HT-29 (cell line): ENCODE measurements around the gene ASB13. TPM values are rescaled to one million over a fixed set of nuclear protein-coding genes. Genes with fewer than 3 reads are reported as not detected.
A peak's percentile ranks its signal among the peaks of the same experiment; 100 is the strongest.

Source experiments
- DNase-seq: peaks from one replicate; pipeline ENCODE4 v3.0.0-alpha.2; 2015; ENCODE audit warnings: low spot score
- total RNA-seq: library from RNA; depleted of rRNA; stranded (reverse); fragments of >200 nt; shearing (Covaris generic); gene quantifications from 2 replicates; pipeline ENCODE4 v1.2.3, GENCODE V29; 2014; rRNA removed

The ASB13 gene, protein sequence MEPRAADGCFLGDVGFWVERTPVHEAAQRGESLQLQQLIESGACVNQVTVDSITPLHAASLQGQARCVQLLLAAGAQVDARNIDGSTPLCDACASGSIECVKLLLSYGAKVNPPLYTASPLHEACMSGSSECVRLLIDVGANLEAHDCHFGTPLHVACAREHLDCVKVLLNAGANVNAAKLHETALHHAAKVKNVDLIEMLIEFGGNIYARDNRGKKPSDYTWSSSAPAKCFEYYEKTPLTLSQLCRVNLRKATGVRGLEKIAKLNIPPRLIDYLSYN
- total RNA-seq: 32.6 and 34.7 TPM in 2 replicates

DNA sequence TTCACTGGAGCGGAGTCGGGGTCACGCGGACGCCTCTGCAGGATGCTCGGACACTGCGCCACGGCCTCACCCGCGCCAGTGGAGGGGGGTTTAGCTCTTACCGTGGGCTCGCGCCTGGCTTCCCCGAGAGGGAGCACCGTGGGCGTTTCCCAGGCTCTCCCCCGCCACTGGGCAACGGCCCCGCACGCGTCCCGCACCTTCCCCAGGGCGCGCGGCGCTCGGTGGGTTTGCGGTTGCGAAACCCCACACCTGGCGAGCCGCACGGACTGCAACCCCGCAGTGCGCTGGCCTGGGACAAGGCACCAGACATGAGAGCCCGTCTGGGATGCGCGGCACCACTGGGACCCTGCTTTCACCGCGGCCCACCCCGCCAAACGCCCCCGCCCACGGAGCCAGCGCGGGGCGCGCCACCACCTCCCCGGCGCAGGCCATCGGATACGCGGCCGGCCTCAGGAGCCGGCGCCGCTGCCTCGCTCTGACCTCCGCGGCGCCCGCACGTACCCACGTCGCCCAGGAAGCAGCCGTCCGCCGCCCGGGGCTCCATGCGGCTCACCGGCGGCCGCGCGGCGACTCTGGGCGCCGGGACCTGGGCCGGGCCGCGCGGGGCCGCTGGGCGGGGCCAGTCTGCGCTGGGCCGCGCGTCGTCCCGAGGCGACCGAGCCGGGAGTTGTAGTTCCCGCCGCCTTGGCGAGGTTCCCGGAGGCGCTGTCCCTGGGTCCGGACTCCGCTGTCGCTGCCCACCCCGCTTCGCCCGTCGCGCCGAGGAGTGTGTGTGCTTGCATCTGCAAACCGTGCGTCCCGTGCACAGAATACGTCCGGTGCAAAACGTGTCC is at the start of gene ASB13:
ASB13 (minus strand) TSS at position 588 of the 833 bp plus-strand sequence; CDS start at position 544, 44 bp downstream.
- DNase-seq: peak; percentile 76

DNA sequence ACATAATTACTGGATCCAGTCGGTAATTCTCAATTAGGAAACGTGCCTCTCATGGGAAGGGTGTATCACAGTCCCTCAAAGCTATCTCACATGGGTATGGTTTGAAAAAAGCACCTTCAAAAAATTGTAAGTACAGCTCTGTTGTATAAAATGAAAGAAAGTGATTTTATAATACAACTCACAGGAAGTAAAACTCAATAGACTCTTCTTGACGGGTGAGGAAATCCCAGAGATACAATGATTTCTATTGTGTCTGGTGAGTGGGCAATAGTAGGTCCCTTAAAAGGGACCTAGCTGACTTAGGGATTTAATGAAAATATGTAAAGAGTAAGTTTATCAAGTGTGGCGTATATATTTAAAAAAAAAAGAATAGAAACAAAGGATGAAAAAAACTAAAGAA is 45.2 kb upstream of the ASB13 start:
- DNase-seq: no peak

DNA sequence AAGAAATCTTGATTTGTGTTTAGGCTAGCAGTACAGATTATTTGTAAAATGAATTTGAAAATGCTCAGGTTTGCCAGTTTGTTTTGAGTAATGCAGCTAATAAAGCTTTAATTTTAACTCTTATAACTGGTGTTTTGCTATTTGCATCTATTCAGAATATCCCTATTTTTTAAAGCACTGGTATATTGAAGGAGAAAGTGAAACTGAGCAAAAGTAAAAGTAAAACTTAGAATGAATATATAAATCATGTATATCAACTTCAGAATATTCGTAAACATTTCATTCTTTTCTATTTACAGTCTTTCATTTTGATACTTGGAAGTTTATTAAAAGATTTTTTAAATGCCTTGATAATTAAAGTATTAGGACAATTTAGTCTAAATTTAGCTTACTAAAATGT is 44.5 kb upstream of the ASB13 start:
- no peak for DNase-seq

DNA sequence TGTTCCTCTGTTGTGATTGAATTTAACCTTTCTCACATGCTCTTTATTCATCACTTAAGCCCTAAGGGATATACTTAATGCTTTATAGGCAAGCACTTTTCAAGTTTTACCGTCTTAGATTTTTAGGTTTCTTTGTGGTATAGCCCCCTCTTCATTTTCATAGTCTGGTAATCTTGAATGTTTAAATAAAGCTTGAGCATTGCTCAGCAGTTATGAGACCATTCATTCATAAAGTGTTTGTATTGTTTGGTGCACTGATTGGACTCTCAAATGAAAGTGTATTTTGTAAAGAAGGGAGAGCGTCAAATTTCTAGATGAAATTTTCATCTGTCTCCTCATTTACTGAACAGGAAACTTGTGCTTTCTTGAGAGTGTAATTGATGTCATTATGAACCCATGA is 43.5 kb upstream of the ASB13 start:
- DNase-seq: no peak

DNA sequence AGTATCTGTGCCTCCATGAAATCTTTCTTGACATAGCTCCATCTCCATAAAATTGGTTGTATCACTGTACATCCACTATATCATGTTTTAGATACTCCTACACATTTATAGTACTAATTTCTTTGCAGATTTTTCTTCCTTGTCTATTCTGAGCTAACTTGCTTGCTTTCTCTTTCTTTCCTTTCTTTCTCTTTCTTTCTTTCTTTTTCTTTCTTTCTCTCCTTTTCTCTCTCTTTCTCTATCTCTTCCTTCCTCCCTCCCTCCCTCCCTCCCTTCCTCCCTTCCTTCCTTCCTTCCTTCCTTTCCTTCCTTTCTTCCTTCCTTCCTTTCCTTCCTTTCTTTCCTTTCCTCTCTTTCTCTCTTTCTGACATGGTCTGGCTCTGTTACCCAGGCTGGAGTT is 42.0 kb upstream of the ASB13 start:
- no peak for DNase-seq

DNA sequence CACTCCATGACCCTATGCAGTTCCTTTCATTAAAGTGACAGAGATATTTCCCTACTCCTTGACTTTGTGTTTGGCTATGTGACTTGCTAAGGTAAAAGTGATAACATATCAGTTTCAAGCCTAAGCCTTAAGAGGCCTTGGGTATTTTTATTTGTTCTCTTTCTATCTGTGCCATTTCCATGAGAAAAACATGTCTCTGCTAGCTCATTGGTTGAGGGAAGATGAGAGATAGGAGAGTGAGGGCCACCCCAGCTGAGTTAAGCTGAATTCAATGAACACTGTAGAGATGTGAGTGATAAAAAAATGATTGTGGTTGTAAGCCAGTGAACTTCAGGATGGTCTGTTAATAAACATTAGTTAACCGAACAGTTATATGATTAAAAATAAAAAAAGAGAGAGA is 31.7 kb upstream of the ASB13 start:
- no peak for DNase-seq

DNA sequence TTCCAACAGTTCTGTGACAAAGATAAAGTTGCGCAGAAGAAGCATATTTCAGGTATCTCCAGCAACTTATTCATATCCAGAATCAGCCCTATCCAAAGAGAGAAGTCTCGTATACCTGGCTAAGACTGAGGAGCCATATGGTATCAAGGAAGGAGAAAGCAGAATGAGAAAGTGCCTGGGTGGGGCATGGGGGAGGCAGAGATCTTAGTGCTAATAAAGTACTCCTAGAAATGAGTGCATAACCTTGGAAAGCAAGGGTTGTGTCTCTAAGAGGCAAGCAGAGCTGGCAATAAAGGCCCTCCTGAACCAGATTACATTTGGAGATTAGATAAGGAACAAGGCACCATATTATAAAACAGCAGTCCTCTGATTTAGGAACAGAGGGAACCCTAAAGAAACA is 30.9 kb upstream of the ASB13 start:
- DNase-seq: no peak

DNA sequence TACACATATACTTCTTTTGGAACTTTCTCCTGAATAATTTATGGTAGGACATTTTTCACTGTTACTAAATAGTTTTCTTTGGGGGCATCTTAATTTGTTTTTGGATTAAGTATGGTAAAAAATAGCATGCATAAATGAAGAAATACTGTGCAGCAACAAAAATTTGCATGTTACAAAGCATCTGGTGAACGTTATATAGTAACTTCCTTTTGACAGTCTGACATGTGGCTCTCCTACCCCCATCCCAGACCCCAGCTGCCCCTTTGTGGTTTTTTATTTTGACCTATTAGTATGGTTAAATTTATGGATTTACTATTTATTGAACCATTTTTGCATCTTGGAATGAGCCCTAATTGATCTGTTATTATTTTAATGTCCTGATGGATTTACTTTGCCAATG is 28.2 kb upstream of the ASB13 start:
- no peak for DNase-seq

DNA sequence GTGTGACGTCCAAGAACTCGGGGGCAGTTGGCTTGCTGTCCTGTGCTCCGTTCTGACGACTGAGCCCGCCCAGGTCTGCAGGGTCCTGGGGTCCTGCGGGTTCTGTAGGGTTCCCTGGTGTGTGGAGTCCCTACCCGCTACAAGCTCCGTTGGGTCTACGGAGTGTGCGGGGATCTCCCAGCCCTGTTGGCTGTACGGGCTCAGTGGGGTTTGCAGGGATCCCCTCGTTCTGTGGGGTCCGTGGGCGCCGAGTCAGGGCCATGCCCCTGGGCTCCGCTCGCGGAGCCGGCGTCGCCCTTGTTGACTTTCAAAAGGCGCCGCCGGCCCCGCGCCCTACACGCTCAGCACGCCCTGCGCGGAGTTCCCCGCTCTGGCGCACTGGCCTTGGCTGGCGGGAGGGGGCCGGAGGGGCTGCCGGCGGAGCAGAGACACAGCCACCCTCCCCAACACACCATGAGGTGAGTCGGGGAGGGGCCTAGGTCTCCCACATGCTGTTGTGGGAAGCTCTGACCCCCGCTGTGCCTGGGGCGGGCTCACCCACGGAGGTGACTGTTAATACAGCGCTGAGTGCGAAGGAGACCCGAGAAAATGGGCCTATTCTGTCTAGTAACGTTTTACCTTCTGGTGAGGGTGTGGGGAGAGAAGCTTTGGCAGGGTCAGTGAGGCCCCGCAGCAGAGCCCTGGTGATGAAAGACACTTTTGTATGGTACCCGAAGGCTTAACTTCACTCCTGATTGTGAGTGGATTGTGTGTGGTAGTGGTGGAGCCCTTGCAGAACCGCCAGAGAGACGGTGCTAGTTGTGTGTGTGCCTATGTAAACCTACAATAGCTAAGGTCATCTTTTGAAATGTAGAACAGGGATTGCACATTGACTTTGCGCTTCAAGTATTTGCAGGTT is 26.3 kb upstream of the ASB13 start:
- peak; percentile 9 for DNase-seq

DNA sequence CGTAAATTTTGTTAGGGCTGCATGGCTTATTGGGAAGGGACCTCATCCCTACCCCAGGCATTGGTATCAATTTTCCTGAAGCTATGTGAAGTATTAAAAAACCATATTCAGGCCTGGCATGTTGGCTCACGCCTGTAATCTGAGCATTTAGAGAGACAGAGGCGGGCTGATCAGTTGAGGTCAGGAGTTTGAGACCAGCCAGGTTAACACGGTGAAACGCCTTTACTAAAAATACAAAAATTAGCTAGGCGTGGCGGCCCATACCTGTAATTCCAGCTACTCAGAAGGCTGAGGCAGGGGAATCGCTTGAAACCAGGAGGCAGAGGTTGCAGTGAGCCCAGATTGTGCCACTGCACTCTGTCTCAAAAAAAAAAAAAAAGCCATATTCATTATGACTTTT is 25.4 kb upstream of the ASB13 start:
- DNase-seq: no peak

DNA sequence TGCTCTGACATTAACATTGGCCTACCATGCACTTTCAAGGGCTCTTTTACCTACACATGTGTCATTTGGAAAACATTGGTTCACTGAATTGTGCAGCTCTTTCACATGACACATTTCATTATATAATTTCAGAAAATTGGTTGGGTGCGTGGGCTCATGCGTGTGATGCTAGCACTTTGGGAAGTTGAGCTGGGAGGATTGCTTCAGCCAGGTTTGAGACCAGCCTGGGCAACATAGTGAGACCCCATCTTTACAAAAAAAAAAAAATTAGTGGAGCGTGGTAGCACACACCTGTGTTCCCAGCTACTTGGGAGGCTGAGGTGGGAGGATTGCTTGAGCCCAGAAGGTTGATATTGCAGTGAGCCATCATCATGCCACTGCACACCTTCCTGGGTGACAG is 22.2 kb upstream of the ASB13 start:
- DNase-seq: no peak

DNA sequence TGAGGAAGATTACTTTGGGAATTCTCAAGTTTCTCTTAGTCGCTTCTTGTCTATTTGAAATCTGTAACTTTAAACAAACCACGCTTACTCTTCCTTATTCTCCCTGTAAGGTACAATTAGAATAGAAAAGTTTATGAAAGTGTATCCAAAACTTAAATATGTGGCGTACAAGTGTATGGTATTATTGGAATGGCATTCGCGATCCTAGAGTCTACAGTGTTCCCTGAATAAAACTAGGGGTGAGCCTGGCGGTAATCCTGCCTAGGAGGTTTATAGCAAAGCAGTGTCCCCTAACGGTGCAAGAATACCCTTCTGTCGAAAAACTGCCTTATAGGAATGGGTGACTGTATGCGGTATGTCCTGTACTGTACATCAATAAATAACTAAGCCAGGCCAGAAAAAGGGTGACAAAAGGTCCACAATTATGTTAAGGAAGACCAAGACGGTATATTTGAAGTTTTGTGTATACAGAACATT is 19.4 kb upstream of the ASB13 start:
- no peak for DNase-seq

DNA sequence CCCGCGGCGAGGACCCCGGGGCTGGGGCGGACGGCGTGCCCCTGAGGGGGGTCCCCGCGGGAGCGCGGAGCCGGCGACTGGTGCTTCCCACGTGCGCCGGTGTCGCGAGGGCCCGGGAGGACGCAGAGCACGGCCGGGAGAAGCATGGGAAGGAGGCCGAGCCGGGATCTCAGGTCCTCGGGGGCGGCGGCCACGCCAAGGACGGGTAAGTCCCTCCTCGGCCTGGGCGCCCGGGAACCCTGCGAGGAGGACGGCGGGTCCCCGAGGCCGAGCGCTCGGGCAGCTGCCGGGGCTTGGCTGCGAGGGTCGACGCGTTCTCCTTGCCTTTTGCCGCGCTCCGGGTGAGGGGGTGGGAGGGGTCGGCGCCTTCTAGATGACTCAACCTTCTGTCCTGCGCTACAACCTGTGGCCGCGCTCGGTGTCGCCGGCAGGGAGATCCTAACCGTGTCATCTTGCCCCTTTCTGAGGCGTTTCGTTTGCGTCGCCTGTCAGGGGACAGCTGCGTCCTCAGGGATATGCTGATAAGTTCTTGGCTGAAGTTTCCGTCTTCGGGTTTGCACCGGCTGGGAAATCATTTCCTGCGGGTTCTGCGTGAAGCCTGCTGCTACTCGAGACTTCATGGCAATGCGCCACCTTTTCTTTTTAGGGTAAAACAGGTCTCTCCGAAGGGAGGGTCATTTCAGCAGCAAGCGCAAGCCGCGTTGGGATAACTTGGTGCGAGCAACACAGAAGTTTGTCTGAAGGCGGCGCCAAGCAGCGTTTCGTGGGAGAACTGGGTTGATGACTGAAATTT is 18.8 kb upstream of the ASB13 start:
- DNase-seq: peak; percentile 79

DNA sequence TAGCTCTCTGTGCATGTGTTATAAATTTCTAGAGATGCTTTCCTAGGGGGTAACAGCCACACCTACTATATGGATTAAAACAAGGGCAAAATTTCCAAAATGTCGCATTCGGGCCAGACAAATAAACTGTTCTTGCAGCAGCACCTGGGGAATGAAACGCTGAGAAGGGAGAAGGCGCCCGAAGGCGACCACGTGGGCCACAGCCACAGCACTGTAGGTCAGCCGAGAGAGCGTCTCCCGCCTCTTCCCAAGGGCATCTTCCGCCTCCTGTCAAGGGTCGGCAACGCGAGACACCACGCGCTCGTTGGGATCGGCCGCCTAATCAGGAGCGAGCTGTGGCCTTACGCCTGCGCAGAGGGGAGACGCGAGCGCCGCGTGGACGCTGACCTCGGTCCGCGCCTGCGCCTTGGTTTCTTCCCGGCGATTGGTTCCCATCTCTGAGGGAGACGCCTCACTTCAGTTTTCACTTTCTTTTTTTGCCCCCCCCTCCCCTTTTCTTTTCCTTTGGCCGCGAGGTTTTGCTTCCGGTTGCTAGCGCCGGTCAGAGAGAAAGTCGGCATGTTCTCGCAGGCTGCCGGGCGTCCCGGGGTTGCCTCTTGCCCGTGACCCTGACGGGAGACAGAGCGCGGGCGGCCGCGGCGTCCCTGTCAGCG is 18.0 kb upstream of the ASB13 start, which contains the start of gene TASOR2:
TASOR2 (plus strand) TSS at position 521 of the 653 bp plus-strand sequence. CDS start 35,805 bp downstream, outside the sequence.
- peak; percentile 98 for DNase-seq

DNA sequence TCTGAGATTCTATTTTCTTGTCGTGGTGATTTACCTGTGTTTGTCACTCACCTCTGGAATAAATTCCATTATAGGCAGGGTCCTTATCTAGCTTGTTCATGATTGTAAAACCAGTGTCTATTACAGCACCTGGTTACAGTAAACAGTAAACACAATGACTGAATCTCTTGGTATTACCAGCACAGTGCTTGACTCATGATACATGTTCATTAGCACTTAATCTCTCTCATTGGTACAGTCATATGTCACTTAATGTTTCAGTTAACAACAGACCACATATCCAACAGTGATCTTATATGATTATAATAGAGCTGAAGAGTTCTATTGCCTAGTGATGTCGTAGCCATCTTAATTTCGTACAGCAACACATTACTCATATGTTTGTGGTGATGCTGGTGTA is 16.7 kb upstream of the ASB13 start:
- DNase-seq: no peak

DNA sequence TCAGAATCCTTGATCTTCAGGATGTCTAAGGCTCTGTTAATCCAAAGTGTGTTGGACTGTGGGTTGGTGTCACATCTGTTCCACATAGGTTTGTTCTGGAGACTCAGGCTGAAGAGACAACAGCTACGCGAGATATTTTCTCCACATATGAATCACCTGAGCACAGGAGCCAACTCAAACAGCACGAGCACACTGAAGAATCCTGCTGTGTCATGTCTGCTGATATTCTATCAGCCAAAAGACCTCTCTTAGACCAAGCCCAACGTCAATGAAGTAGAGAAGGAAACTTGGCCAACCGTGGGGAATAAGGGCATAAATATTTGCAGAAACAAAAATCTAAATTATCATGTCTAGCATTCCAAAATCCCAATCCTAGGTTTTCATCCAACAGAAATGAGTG is 15.5 kb upstream of the ASB13 start:
- DNase-seq: no peak

DNA sequence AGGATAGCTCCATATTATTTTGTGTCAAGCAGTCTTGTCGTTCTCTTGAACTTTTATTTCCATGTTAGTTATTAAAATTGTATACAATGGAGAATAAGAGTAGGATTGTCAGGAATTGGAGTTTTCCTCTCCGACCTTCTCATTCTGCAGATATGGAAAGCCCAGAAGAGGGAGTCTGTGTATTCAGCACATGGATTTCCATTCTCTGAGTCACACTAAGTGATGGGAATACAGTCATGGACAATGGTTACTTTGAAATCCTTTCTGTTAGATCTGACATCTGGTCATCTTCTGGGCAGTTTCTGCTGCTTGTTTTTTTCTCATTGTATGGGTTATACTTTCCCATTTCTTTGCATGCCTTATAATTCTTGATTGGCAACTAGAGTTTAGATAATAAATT is 13.2 kb upstream of the ASB13 start:
- no peak for DNase-seq

DNA sequence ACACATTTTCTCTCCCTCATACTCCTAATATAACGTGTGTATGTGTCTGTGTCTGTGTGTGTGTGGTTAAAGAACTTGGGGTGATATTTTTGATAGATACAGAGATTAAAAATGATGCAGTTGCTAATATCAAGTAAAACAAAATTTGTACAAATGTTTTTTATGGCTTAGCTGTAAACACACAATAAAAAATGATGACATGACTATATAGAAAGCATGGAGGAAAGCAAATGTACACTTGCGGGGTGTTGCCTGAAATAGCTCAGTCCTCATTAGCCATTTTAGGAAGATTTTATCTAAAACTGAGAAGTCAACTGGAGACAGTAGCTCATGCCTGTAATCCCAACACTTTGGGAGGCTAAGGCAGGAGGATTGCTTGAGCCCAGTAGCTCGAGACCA is 12.6 kb upstream of the ASB13 start:
- no peak for DNase-seq

DNA sequence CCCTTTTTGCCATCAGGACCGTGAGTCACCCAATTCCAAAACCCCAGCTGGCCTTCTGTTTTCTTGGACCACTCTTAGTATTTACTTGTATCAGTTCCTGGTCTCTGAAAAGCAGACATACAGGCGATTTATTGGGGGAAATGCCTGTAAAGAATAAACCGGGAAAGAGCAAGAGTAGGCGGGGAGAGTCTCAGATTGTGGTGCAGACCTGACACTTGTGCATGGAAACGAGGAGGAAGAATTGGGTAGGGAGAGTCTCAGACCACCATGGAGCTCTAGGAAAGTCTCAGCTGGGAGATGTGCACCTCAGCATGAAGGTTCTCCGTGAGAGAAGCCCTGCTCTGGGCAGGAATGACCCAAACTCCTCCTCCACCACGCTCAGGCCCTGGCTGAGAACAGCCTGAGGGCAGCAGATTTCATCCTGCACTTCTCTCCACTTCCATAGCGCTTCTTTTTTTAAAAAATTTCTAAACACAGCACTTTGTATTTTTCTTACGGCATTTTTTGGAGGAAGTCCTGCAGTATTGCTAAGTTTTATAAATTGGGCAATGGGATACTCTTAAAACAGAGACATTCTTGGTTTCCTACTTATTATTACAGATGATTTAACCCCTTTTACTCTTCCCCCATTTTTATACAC is 12.1 kb upstream of the ASB13 start:
- DNase-seq: no peak
